Measurements from ENCODE around the gene CCDC13. TPM values are rescaled to one million over a fixed set of nuclear protein-coding genes. Genes with fewer than 3 reads are reported as not detected.

CCDC13 gene
- total and polyA plus RNA-seq, 2 of the 13 experiments (the other 11 are each of a cell fraction or from before 2014, with no cell fraction given): 0.22 to 0.51 TPM

DNA sequence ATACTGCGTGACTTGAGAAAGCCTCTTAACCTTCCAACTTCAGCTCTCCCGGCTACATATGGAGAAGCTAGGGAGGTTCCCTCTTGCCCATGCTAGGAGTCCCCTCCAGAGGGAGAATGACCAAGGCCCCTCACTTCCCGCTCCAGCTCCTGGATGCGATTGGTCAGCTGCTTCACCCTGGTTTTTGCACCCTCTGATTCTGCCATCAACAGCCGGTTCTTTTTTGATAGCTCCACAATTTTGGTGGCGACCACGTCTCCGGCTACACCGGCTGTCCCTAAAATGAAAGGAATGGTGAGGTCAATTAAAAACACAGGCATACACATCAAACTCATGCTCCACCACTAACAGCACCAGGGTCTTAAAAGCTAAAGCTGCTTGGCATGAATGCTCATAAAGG, 20.6 kb downstream of the CCDC13 start:
- no peaks in the 10 kb centered on the region for H3K36me3 ChIP-seq (replicated peaks in 1 of 2; ENCODE audit: control insufficient read depth in 1 of 2, insufficient read depth in 2 of 2, low read length in 2 of 2)
- H4K20me1 ChIP-seq (ENCODE audit: insufficient read depth, low read length): no peaks in the 10 kb centered on the region
- H3K27me3 ChIP-seq (ENCODE audit: control insufficient read depth in 1 of 2, insufficient read depth in 2 of 2, low read length in 2 of 2): no peaks in the 10 kb centered on the region
- WGBS (ENCODE audit: low lambda C conversion rate): 95% methylated on average over 9 of the region's 9 CpGs
- H2AFZ ChIP-seq (ENCODE audit: low read length): no peak overlapping the region
- CTCF ChIA-PET (ENCODE audit: low intra/inter-chr PET ratio, low total read pairs): no interaction called here
- intact Hi-C loops (cut with micrococcal nuclease; ENCODE audit: unreplicated experiment) (no loop called here), in situ Hi-C loops (cut with HindIII; ENCODE audit: extremely low pct_ligation_motif_present, low pct_unique_long_range_greater_than_20kb) (no loop called here)
- no peaks in the 10 kb centered on the region for H3K79me2 ChIP-seq (ENCODE audit: insufficient read depth, low read length)
- peaks cover 53% of the 10 kb centered on the region for H3K4me1 ChIP-seq (ENCODE audit: insufficient read depth, low read length)
- ATAC-seq: no peak
- H3K4me2 ChIP-seq (ENCODE audit: low read depth, low read length): no peak overlapping the region
- H3K27ac ChIP-seq (ENCODE audit: extremely low read length, insufficient read depth, low read length): no peak overlapping the region
- BruUV-seq (replicated peaks): no TSS peak
- H3K9me3 ChIP-seq (ENCODE audit: low read length): no peaks in the 10 kb centered on the region
- POLR2A ChIA-PET: no interaction called here
- no peak overlapping the region for H3K4me3 ChIP-seq (replicated peaks in 1 of 3; ENCODE audit: insufficient read depth in 1 of 3, low read depth in 2 of 3, low read length in 3 of 3)
- no peak for FAIRE-seq
- no peak overlapping the region for H3K9ac ChIP-seq (ENCODE audit: insufficient read depth, low read depth, low read length)
- TF ChIP-seq ZNF710 (CRISPR knock-in tag; IDR thresholded peaks at IDR 0.05; ENCODE audit: borderline replicate concordance): no peak
- no peak for TF ChIP-seq ADNP (CRISPR knock-in tag; IDR thresholded peaks at IDR 0.05)
- no peak for TF ChIP-seq ZNF574 (CRISPR knock-in tag; IDR thresholded peaks at IDR 0.05)
- TF ChIP-seq ASH2L (IDR thresholded peaks at IDR 0.05; ENCODE audit: insufficient read length, low read depth, low read length): no peak
- TF ChIP-seq, protein P1, sequence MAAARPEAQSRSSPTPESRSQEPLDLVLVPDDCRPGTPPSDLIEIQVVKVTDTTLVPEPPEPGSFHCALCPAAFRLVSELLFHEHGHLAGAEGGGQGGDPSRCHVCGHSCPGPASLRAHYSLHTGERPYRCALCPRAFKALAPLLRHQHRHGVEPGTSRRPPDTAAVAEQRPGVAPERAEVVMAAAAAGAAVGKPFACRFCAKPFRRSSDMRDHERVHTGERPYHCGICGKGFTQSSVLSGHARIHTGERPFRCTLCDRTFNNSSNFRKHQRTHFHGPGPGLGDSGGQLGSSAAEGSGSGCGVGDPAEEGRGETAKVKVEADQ (CRISPR knock-in tag; IDR thresholded peaks at IDR 0.05; ENCODE audit: borderline replicate concordance): no peak
- no peak for TF ChIP-seq ETV5 (CRISPR knock-in tag; IDR thresholded peaks at IDR 0.05; ENCODE audit: borderline replicate concordance)
- no peak for DNase-seq (ENCODE audit: low spot score)

Data from HepG2 (cell line).